Uterus (tissue), 4 donors: ENCODE measurements around the gene OCIAD2. TPM values are rescaled to one million over a fixed set of nuclear protein-coding genes. Genes with fewer than 3 reads are reported as not detected.

ENCODE experiments used
- DNase-seq, 2 donors: peaks; one replicate each; pipeline ENCODE4 v3.0.0-alpha.2; 2019 to 2020
- H3K27ac ChIP-seq, 2 donors: fragments of 200-600 bp; sonication (generic); 1 replicate in 1 of 2; 2 replicates in 1 of 2; pipeline ENCODE4 v1.5.1; 2016 to 2018
- H3K27me3 ChIP-seq, 2 donors: fragments of 200-600 bp; sonication (generic); one replicate each; pipeline ENCODE4 v1.5.1; 2018 to 2019; ENCODE audit warnings: control low read depth in 1 of 2
- H3K36me3 ChIP-seq, 2 donors: fragments of 200-600 bp; sonication (generic); one replicate each; pipeline ENCODE4 v1.5.1; 2019; ENCODE audit warnings: control low read depth in 1 of 2
- H3K4me1 ChIP-seq, 2 donors: fragments of 200-600 bp; sonication (generic); one replicate each; pipeline ENCODE4 v1.5.1; 2018 to 2019; ENCODE audit warnings: control low read depth in 1 of 2
- H3K4me3 ChIP-seq, 2 donors: fragments of 200-600 bp; sonication (generic); 1 replicate in 1 of 2; 2 replicates in 1 of 2; pipeline ENCODE4 v1.5.1; 2018 to 2019; ENCODE audit warnings: mild to moderate bottlenecking in 1 of 2
- H3K9me3 ChIP-seq, 2 donors: fragments of 200-600 bp; sonication (generic); one replicate each; pipeline ENCODE4 v1.5.1; 2019; ENCODE audit warnings: control low read depth in 1 of 2
- CTCF ChIP-seq, 4 experiments: fragments of 200-600 bp in 2 of 4; fragments of 450-650 bp in 2 of 4; sonication (generic) in 2 of 4; IDR thresholded peaks; one replicate each; pipeline ENCODE4 v1.5.1; 2016 to 2019; ENCODE audit warnings: antibody characterized with exemption in 4 of 4, mild to moderate bottlenecking in 2 of 4, moderate library complexity in 1 of 4
- POLR2A ChIP-seq, 2 donors: fragments of 450-650 bp; IDR thresholded peaks; one replicate each; pipeline ENCODE4 v1.6.1; 2016; ENCODE audit warnings: antibody characterized with exemption in 2 of 2, mild to moderate bottlenecking in 1 of 2, moderate library complexity in 1 of 2
- intact Hi-C: fragments of 100-400 bp; cut with DNase I; formaldehyde crosslinking; loops from one replicate; pipeline ENCODE4 v1.15.1; 2023; ENCODE audit warnings: low total_unique reads
- total RNA-seq, 4 donors: library from RNA; depleted of rRNA in 3 of 4; stranded (reverse); fragments of >200 nt in 3 of 4; gene quantifications; one replicate each; pipeline versions ENCODE4 v1.1.0 to v1.2.4, GENCODE V29; 2014 to 2023
- donor health status: DM: yes; HTN: yes; CAD: no.

The OCIAD2 gene
- 10 to 100 TPM in 2 of 4 donors, 1 to 10 TPM in 1, under 1 TPM in 1; 0.88 to 17.0 (median 6.2) TPM for total RNA-seq

DNA sequence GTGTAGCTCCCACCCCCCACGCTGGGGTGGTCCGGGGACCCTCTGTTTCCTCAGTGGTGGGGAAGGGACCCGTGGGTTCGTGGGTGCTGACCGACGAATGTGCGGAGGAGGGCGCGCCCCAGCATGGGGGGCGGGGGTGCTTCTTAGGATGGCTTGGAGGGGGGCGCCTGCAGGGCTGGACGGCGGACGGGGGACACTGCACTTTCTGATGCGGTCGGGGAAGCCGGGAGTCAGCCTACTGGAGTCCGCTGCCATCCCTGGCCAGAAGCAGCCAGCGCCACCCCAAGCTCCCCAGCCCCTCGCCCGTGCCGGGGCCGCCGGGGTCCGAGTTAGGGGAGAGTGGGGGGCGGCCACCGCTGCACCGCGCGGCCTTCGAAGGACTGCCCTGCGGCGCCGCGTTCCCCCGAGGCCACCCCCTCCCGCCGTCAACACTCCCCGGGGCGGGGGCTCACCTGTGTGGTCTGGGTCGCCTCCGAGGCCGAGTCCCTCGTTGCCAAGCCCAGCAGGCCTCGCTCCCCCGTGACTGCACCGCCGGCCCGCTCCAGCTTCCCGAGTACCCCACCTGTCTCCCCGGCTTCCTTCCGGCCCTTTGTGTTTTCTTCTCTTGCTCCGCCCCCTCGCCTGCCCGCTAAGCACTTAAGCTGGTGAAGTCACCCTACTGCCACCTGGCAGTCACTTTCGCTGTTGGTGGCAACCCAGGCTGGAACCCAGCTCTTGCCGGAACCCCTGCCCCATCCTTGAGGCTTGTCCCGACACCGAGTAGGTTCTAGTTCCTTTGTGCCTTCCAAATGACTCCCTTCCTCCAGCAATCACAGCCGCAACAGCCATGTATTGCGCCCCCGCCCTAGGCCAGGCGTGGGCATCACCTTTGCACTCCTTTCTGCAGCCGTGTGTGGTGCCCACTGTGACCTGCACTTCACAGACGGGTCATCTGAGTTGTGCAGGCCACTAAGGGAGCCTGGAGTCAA, at the start of gene OCIAD2:
Gene OCIAD2, minus strand, starts transcription at position 569 of the 968 bp plus-strand sequence. CDS start 2,225 bp downstream, outside the sequence.
- no peaks in the 10 kb centered on the region for H3K9me3 ChIP-seq
- TF ChIP-seq CTCF (IDR thresholded peaks at IDR 0.05) (peak in 2 of 4 experiments; percentile 9 to 11), POLR2A (IDR thresholded peaks at IDR 0.05) (peak in 1 of 2 donors; percentile 33)
- H3K27ac ChIP-seq = peak within 1 kb of the TSS in 1 of 2 donors; percentile 33
- H3K36me3 ChIP-seq = no peaks in the 10 kb centered on the region
- no peaks in the 10 kb centered on the region for H3K4me1 ChIP-seq
- no peaks in the 10 kb centered on the region for H3K27me3 ChIP-seq
- intact Hi-C loops = no loop called here
- peak within 1 kb of the TSS; percentile 39 to 47 for H3K4me3 ChIP-seq
- DNase-seq = peak; percentile 30 to 49

- no peaks in the 10 kb centered on the region for H3K36me3 ChIP-seq
- DNase-seq = no peak
- peak overlapping the region; percentile 11 to 75 for H3K27ac ChIP-seq
- H3K4me1 ChIP-seq = no peaks in the 10 kb centered on the region
- intact Hi-C loops = no loop called here
- no peak overlapping the region for H3K4me3 ChIP-seq
- no peaks in the 10 kb centered on the region for H3K27me3 ChIP-seq
- TF ChIP-seq POLR2A (IDR thresholded peaks at IDR 0.05) (no peak), CTCF (IDR thresholded peaks at IDR 0.05) (no peak)
- no peaks in the 10 kb centered on the region for H3K9me3 ChIP-seq
Measured at GRCh38 chr4:48954314-48954713, 47.7 kb upstream of the OCIAD2 start.

- Histone ChIP-seq H3K4me3 (no peak overlapping the region), H3K4me1 (no peaks in the 10 kb centered on the region), H3K27me3 (no peaks in the 10 kb centered on the region), H3K36me3 (no peaks in the 10 kb centered on the region), H3K9me3 (no peaks in the 10 kb centered on the region), H3K27ac (no peak overlapping the region)
- no peak for TF ChIP-seq CTCF (IDR thresholded peaks at IDR 0.05)
- TF ChIP-seq POLR2A (IDR thresholded peaks at IDR 0.05) = no peak
- intact Hi-C loops = no loop called here
- DNase-seq = no peak
Measured at GRCh38 chr4:48949518-48950219, 43.1 kb upstream of the OCIAD2 start.

DNA sequence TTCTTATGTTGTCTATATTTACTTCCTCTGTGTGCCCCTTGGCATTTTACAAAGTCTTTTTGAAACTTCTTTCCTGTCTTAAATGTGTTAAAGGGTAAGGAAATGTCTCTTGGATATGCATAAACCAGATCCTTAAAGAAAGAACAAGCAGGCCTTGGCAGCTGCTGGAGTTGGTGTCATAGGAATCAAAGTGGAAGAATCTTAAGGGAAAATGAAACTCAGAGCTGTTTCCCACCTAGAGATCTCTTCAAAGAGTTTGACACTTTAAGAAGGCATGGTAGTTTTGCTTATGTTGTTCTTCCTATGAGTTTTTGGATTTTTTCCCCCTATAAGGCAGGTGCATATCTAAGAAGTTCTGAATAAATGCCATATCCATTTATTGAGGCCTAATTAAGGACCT, 42.5 kb upstream of the OCIAD2 start:
- no peak for DNase-seq
- H3K36me3 ChIP-seq = no peaks in the 10 kb centered on the region
- no peaks in the 10 kb centered on the region for H3K4me1 ChIP-seq
- peak overlapping the region in 1 of 2 donors; percentile 41 for H3K27ac ChIP-seq
- intact Hi-C loops = no loop called here
- no peaks in the 10 kb centered on the region for H3K9me3 ChIP-seq
- H3K4me3 ChIP-seq = no peak overlapping the region
- TF ChIP-seq CTCF (IDR thresholded peaks at IDR 0.05) = no peak
- TF ChIP-seq POLR2A (IDR thresholded peaks at IDR 0.05) = no peak
- H3K27me3 ChIP-seq = no peaks in the 10 kb centered on the region

DNA sequence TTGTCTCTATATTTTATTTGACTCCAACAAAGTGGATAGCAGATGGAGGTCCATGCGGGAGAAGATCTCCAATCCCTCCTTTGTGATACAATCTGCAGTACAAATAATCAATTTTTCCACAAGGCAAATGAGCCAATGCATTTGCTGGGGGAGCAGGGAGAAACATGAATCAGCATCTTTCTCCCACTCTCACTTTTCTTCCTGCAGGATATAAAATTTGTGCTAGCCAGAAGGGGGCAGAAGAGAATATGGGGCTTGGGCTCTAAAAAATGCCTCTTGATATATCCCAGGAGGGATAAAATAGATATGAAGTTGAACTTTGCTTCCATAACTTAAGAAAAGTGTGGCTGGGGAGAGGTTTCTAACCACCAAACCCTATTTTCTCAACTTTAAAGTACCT, 41.2 kb upstream of the OCIAD2 start:
- Histone ChIP-seq H3K36me3 (no peaks in the 10 kb centered on the region), H3K27me3 (no peaks in the 10 kb centered on the region), H3K9me3 (no peaks in the 10 kb centered on the region), H3K4me3 (no peak overlapping the region), H3K27ac (no peak overlapping the region), H3K4me1 (no peaks in the 10 kb centered on the region)
- TF ChIP-seq POLR2A (IDR thresholded peaks at IDR 0.05) (no peak), CTCF (IDR thresholded peaks at IDR 0.05) (no peak)
- DNase-seq = no peak
- intact Hi-C loops = no loop called here
